Dedifferentiated amniotic fluid mesenchymal stem cell (primary cell): ENCODE results near the gene HOMER3.

Source experiments
- DNase-seq: peaks from one replicate; pipeline ENCODE4 v3.0.0-alpha.2; 2016; ENCODE audit errors: extremely low spot score

HOMER3 gene

GRCh38 chr19:18879579-18880373 is 61.2 kb downstream of the HOMER3 start:
- DNase-seq: no peak
